ENCODE data around the gene DES.

Gene DES

DNA sequence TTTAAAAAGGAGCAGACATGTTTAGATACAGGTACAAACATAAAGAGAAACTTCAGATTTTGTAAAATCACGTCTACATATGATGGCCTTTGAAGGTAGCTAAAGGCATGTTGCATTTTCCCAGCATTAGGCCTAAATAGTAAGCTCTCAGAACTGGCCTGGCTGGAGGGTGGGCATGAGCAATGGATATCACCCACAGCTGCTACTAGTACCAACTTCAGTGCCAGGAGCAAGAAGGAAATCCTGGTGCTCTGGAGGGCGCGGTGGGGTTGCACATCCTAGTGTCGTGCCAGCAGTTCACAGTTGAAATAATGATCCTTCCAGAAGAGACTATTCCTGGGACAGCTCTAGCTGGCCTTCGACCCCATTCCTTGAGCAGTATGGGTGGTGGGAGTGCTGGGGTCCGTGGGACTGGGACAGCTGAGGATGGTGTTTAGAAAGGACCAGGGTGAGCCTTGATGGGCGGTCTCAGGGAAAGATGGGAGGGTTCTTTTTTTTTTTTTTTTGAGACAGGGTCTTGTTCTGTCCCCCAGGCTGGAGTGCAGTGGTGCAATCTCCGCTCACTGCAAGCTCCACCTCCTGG, 4.9 kb downstream of the DES start:
- no peaks in the 10 kb centered on the region for H3K9me3 ChIP-seq (ENCODE audit: low read length)
- H3K27ac ChIP-seq (ENCODE audit: low read depth, low read length): peak overlapping the region; percentile 73
- H3K36me3 ChIP-seq (ENCODE audit: insufficient read depth, low read length): peaks cover 62% of the 10 kb centered on the region
- peak overlapping the region; percentile 68 for H3K9ac ChIP-seq (ENCODE audit: low read length)
- peaks cover 0 to 15% of the 10 kb centered on the region in 2 donors for H3K27me3 ChIP-seq (ENCODE audit: control insufficient read depth in 1 of 2, insufficient read depth in 2 of 2, low read length in 2 of 2)
- peaks cover 9% of the 10 kb centered on the region for H3K4me1 ChIP-seq (ENCODE audit: insufficient read depth, low read length)
- H3K4me3 ChIP-seq (ENCODE audit: low read depth in 1 of 2, low read length in 2 of 2): peak overlapping the region; percentile 60 to 63

DNA sequence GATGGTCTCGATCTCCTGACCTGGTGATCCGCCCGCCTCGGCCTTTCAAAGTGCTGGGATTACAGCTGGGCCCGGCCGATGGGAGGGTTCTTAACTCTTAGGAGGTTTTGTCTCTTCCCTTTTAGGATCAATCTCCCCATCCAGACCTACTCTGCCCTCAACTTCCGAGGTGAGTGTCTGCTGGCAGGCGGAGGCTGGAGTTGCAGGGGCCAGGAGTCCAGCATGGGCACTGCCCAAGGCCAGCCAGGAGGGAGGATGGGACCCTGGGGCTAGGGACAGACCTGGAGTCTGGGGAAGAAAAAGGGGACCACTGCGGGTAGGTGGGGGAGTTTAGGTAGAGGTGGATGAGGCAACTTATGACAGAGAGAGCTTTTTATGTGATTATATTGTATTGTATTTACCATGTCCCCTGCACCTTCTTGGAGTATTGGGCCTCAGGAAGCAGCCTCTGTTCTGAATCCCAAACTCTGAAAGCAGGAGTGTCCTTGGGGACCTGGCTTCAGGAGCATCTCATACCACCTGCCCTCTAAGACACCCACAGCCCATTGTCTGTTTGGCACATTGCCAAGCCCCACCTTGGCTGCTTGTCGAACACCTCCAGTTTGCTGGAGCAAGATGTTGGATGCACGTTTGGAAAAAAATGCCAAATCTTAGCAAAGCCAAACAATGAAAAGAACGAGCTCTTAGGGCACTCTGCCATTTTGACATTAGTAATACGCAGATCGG, 5.6 kb downstream of the DES start:
- Histone ChIP-seq H3K4me3 (ENCODE audit: low read depth in 1 of 2, low read length in 2 of 2) (peak overlapping the region in 1 of 2 donors; percentile 63), H3K9ac (ENCODE audit: low read length) (peak overlapping the region; percentile 37), H3K9me3 (ENCODE audit: low read length) (no peaks in the 10 kb centered on the region), H3K27ac (ENCODE audit: low read depth, low read length) (peak overlapping the region; percentile 79), H3K27me3 (ENCODE audit: control insufficient read depth in 1 of 2, insufficient read depth in 2 of 2, low read length in 2 of 2) (peaks cover 0 to 8% of the 10 kb centered on the region in 2 donors), H3K36me3 (ENCODE audit: insufficient read depth, low read length) (peaks cover 62% of the 10 kb centered on the region), H3K4me1 (ENCODE audit: insufficient read depth, low read length) (peaks cover 9% of the 10 kb centered on the region)

DNA sequence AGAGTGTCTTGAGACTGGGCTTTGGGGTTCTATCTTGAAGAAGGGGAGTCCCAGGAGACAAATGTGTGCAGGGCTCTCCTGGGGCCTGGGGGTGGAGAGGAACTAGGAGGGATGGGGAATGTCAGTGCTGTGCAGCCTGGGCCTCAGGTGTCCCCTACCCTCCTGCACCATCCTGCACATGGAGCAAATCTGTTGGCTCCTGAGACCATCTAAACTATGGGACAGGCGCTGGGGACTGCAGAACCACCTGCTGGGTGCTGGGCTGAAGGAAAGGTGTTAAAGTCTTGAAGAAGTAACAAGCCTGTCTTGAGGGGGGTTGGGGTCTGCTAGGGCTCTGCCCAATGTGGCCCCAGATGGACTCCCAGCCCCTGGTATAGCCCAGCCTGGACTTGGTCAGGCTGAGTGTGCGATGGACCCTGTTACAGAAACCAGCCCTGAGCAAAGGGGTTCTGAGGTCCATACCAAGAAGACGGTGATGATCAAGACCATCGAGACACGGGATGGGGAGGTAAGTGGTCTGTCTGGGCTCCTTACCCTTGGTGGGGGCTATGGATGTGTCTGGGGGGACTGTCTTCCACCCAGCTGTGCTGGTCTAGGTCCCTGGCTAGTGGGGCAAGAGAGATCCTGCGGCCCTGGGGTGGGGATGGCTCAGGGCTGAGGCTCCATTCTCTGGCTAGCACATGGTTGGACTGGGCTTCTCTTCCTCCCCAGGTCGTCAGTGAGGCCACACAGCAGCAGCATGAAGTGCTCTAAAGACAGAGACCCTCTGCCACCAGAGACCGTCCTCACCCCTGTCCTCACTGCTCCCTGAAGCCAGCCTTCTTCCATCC, 7.3 kb downstream of the DES start:
- Histone ChIP-seq H3K9ac (ENCODE audit: low read length) (no peak overlapping the region), H3K4me3 (ENCODE audit: low read depth in 1 of 2, low read length in 2 of 2) (no peak overlapping the region), H3K36me3 (ENCODE audit: insufficient read depth, low read length) (peaks cover 48% of the 10 kb centered on the region), H3K9me3 (ENCODE audit: low read length) (no peaks in the 10 kb centered on the region), H3K27me3 (ENCODE audit: control insufficient read depth in 1 of 2, insufficient read depth in 2 of 2, low read length in 2 of 2) (no peaks in the 10 kb centered on the region), H3K27ac (ENCODE audit: low read depth, low read length) (peak overlapping the region; percentile 79), H3K4me1 (ENCODE audit: insufficient read depth, low read length) (peaks cover 9% of the 10 kb centered on the region)

DNA sequence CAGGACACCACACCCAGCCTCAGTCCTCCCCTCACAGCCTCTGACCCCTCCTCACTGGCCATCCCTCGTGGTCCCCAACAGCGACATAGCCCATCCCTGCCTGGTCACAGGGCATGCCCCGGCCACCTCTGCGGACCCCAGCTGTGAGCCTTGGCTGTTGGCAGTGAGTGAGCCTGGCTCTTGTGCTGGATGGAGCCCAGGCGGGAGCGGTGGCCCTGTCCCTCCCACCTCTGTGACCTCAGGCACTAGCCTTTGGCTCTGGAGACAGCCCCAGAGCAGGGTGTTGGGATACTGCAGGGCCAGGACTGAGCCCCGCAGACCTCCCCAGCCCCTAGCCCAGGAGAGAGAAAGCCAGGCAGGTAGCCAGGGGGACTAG, 7.9 kb downstream of the DES start:
- Histone ChIP-seq H3K4me3 (ENCODE audit: low read depth in 1 of 2, low read length in 2 of 2) (no peak overlapping the region), H3K27me3 (ENCODE audit: control insufficient read depth in 1 of 2, insufficient read depth in 2 of 2, low read length in 2 of 2) (no peaks in the 10 kb centered on the region), H3K4me1 (ENCODE audit: insufficient read depth, low read length) (peaks cover 9% of the 10 kb centered on the region), H3K9me3 (ENCODE audit: low read length) (no peaks in the 10 kb centered on the region), H3K27ac (ENCODE audit: low read depth, low read length) (peak overlapping the region; percentile 79), H3K36me3 (ENCODE audit: insufficient read depth, low read length) (peaks cover 42% of the 10 kb centered on the region), H3K9ac (ENCODE audit: low read length) (no peak overlapping the region)

DNA sequence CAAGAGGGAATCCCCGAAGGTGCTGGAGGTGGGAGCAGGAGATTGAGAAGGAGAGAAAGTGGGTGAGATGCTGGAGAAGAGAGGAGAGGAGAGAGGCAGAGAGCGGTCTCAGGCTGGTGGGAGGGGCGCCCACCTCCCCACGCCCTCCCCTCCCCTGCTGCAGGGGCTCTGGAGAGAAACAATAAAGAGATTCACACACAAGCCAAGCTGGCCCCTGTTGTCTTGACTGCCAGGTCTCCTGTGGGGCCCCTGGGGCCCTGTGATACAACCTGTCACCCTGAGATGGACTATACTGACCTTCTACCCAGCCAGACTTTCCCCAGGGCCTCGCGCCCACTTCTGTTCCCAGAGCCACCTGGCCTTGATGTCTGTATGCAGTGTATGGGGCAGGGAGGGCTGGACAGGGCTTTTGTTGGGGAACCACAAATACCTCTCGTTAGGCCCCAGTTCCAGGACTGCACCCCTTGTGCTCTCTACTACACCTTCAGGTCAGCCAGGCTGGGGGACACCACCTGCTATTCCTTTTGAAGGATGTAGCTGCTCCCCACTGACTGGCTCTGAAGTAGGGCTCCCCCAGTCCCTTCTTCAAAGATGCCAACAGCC, 8.5 kb downstream of the DES start:
- Histone ChIP-seq H3K4me1 (ENCODE audit: insufficient read depth, low read length) (peaks cover 9% of the 10 kb centered on the region), H3K27ac (ENCODE audit: low read depth, low read length) (peak overlapping the region; percentile 79), H3K4me3 (ENCODE audit: low read depth in 1 of 2, low read length in 2 of 2) (no peak overlapping the region), H3K27me3 (ENCODE audit: control insufficient read depth in 1 of 2, insufficient read depth in 2 of 2, low read length in 2 of 2) (no peaks in the 10 kb centered on the region), H3K36me3 (ENCODE audit: insufficient read depth, low read length) (peaks cover 38% of the 10 kb centered on the region), H3K9ac (ENCODE audit: low read length) (no peak overlapping the region), H3K9me3 (ENCODE audit: low read length) (no peaks in the 10 kb centered on the region)

DNA sequence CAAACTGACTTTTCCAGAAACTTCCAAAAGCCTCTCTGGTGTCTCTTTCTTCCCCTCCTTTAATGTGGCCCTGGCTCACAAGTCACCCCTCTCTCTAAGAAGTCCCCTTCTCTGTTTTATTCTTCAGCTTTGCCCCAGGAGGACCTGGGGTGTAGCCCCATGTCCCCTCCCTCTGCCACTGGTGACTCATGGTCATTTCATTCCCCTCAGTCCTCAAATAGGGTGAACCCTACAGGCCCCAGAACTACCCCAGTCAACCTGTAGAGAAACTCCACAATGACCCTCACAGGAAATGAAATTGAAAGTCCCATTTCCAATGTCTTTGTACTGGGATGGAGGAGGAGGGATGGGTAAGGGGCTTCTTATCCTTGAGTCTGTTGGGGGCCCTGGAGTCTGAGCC, 10.3 kb downstream of the DES start:
- H3K27ac ChIP-seq (ENCODE audit: low read depth, low read length): peak overlapping the region; percentile 5

DNA sequence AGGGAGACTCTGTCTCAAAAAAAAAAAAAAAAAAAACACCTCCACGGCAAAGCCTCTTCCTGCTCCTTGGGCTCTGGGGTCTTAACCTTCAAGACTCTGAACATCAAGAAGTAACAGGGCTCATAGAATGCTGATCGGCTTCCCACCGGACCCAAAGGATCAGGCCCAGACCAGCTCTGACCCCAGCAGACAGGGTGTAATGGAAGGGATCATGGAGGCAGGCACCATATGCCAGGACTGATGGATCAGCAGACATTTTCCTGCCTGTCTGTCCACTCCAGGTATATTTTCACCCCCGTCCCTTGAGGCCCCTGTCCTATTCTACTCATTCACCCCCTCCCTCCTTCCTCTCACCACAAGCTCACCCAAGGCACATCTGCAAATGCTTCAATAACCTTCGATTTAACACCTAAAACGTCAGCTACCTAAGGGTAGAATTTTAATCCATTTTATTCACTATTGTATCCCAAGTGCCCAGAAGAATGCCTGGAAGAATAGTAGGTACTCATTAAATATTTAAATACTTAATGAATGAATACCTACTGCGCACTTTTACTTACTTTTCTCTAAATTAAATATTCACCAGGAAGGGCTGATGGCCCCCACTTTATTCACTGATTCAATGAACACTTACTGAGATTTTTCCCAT, 11.9 kb downstream of the DES start:
- Histone ChIP-seq H3K9ac (ENCODE audit: low read length) (peak overlapping the region; percentile 9), H3K36me3 (ENCODE audit: insufficient read depth, low read length) (peaks cover 11% of the 10 kb centered on the region), H3K4me1 (ENCODE audit: insufficient read depth, low read length) (peaks cover 5% of the 10 kb centered on the region), H3K27ac (ENCODE audit: low read depth, low read length) (peak overlapping the region; percentile 66), H3K27me3 (ENCODE audit: control insufficient read depth in 1 of 2, insufficient read depth in 2 of 2, low read length in 2 of 2) (peaks cover 0 to 10% of the 10 kb centered on the region in 2 donors), H3K9me3 (ENCODE audit: low read length) (no peaks in the 10 kb centered on the region), H3K4me3 (ENCODE audit: low read depth in 1 of 2, low read length in 2 of 2) (no peak overlapping the region)

More for the DNA sequence above, 10.3 kb downstream of the DES start:
- Histone ChIP-seq H3K9ac (ENCODE audit: low read length) (no peak overlapping the region), H3K4me3 (ENCODE audit: low read depth in 1 of 2, low read length in 2 of 2) (no peak overlapping the region), H3K9me3 (ENCODE audit: low read length) (no peaks in the 10 kb centered on the region), H3K27me3 (ENCODE audit: control insufficient read depth in 1 of 2, insufficient read depth in 2 of 2, low read length in 2 of 2) (no peaks in the 10 kb centered on the region), H3K36me3 (ENCODE audit: insufficient read depth, low read length) (peaks cover 23% of the 10 kb centered on the region), H3K4me1 (ENCODE audit: insufficient read depth, low read length) (peaks cover 9% of the 10 kb centered on the region)

DNA sequence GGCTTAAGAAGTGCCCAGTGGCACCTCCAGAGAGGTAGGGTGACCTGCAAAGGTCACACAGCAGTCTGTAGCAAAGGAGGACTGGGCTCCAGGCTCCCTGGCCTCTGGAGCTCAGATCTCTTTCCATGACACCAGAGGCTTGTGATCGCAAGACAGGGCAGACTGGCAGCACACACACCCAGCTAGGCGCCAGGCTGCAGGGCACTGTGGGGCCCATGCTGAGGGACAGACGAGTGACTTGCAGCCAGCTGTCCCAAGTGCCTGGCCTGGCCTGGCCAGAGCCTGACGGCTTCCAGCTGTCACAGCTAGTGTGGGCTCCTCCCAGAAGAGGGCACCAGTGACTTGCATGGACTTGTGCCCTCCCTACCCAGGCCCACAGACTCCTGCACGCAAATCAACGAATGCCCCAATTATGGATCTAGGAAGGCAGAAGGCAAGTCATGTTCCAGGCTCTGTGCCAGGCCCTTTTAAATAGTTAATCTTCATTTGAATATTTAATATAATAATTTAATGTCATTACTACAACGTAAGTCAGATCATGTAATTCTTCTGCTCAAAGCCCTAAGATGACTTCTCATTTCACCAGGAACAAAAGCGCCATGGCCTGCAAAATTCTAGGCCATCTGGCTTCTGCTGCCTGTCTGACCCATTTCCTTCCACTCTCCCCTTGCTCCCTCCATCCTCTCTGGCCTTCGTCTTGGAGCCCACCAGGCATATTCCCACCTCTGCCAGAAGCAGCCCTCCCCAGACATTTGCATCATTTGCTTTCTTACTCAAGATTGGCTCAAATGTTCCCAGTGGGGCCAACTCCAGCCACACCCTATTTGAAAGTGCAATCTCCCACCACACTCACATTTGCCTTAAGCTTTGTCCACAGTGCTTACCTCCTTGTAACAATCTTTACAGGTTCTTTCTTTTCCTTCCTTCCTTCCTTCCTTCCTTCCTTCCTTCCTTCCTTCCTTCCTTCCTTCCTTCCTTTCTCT, 12.7 kb downstream of the DES start:
- Histone ChIP-seq H3K9me3 (ENCODE audit: low read length) (no peaks in the 10 kb centered on the region), H3K4me3 (ENCODE audit: low read depth in 1 of 2, low read length in 2 of 2) (no peak overlapping the region), H3K36me3 (ENCODE audit: insufficient read depth, low read length) (peaks cover 6% of the 10 kb centered on the region), H3K27ac (ENCODE audit: low read depth, low read length) (peak overlapping the region; percentile 66), H3K9ac (ENCODE audit: low read length) (peak overlapping the region; percentile 9), H3K27me3 (ENCODE audit: control insufficient read depth in 1 of 2, insufficient read depth in 2 of 2, low read length in 2 of 2) (peaks cover 0 to 12% of the 10 kb centered on the region in 2 donors), H3K4me1 (ENCODE audit: insufficient read depth, low read length) (peaks cover 13% of the 10 kb centered on the region)

DNA sequence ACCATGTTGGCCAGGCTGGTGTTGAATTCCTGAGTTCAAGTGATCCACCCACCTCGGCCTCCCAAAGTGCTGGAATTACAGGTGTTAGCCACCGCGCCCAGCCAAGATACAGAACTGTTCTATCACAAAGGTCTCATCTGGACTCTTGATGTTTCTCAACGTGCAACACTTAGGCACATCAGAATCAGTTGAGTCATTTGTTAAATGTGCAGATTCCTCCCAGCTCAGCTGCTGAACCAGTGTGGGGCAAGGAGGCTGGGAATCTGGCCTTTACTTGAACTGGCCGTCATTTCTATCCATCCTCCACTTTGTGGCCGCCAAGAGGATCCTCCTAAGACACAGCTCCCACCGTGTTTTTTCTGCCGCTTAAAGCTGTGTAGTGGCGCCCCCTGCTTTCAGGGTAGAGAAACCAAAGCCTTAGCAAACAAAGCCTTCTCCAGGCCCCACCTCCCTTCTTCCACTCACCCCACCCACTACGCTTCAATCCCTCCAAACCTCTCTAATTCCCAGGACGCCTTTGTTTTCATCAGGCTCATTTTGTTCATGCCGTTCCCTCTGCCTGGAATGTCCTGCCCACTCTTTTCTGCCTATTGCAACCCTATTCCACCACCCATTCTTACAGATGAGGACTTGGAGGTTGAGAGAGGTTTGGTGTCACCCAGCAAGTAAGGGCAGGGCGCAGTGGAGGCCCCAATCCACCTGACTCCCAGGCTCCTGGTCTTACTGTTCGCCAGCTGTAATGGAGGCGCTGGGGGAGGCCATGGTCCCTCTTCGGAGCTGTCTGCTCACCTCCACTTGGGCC, 15.7 kb downstream of the DES start:
- H3K4me3 ChIP-seq (ENCODE audit: low read depth in 1 of 2, low read length in 2 of 2): peak overlapping the region in 1 of 2 donors; percentile 50
- H3K27ac ChIP-seq (ENCODE audit: low read depth, low read length): peak overlapping the region; percentile 97

DNA sequence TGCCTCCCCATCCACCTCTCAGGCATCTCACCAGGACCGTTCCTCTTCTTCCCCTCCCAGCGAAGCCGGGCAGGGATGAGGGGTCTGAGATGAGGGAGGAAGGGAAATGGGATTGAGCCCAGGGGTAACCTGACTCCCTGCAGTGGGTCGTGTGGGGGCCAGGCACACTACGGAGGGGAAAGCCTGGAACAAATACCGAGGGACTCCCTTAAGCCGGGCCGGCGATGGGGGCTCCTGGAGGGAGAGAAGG, 16.2 kb downstream of the DES start:
- Histone ChIP-seq H3K27me3 (ENCODE audit: control insufficient read depth in 1 of 2, insufficient read depth in 2 of 2, low read length in 2 of 2) (peaks cover 0 to 17% of the 10 kb centered on the region in 2 donors), H3K4me3 (ENCODE audit: low read depth in 1 of 2, low read length in 2 of 2) (peak overlapping the region in 1 of 2 donors; percentile 50), H3K27ac (ENCODE audit: low read depth, low read length) (peak overlapping the region; percentile 97), H3K4me1 (ENCODE audit: insufficient read depth, low read length) (peaks cover 48% of the 10 kb centered on the region), H3K36me3 (ENCODE audit: insufficient read depth, low read length) (no peaks in the 10 kb centered on the region), H3K9ac (ENCODE audit: low read length) (peak overlapping the region; percentile 65), H3K9me3 (ENCODE audit: low read length) (no peaks in the 10 kb centered on the region)

More for the DNA sequence above, 15.7 kb downstream of the DES start:
- no peaks in the 10 kb centered on the region for H3K9me3 ChIP-seq (ENCODE audit: low read length)
- no peaks in the 10 kb centered on the region for H3K36me3 ChIP-seq (ENCODE audit: insufficient read depth, low read length)
- H3K9ac ChIP-seq (ENCODE audit: low read length): peak overlapping the region; percentile 65
- H3K4me1 ChIP-seq (ENCODE audit: insufficient read depth, low read length): peaks cover 43% of the 10 kb centered on the region
- peaks cover 0 to 17% of the 10 kb centered on the region in 2 donors for H3K27me3 ChIP-seq (ENCODE audit: control insufficient read depth in 1 of 2, insufficient read depth in 2 of 2, low read length in 2 of 2)
